ENCODE data around the gene NNMT.

NNMT gene

GRCh38 chr11:114250993-114251814 is 45.0 kb upstream of the NNMT start:
- no peak for TF ChIP-seq FOXM1 (IDR thresholded peaks at IDR 0.05; ENCODE audit: borderline replicate concordance, low read depth)
- no peak for TF ChIP-seq TAF1 (IDR thresholded peaks at IDR 0.05; ENCODE audit: low read depth)
- TF ChIP-seq ZBTB7A (IDR thresholded peaks at IDR 0.05; ENCODE audit: low read depth) = no peak
- no peak for TF ChIP-seq CREB1 (IDR thresholded peaks at IDR 0.05; ENCODE audit: low read depth)
- no peak for TF ChIP-seq CEBPB (IDR thresholded peaks at IDR 0.05)
- no peak for TF ChIP-seq REST (IDR thresholded peaks at IDR 0.05; ENCODE audit: low read depth)
- TF ChIP-seq TCF12 (IDR thresholded peaks at IDR 0.05; ENCODE audit: low read depth) = no peak
- no peak for TF ChIP-seq YY1 (IDR thresholded peaks at IDR 0.05; ENCODE audit: low read depth)
- TF ChIP-seq USF1 (IDR thresholded peaks at IDR 0.05) = no peak
- TF ChIP-seq MAX (IDR thresholded peaks at IDR 0.05) = no peak
- TF ChIP-seq EP300 (IDR thresholded peaks at IDR 0.05; ENCODE audit: borderline replicate concordance) = no peak

- TF ChIP-seq RAD21 (IDR thresholded peaks at IDR 0.05; ENCODE audit: low read depth) (no peak), REST (IDR thresholded peaks at IDR 0.05; ENCODE audit: low read depth) (no peak), NFIC (IDR thresholded peaks at IDR 0.05) (no peak), EGR1 (IDR thresholded peaks at IDR 0.05) (no peak)
Observed at GRCh38 chr11:114251815-114252337, 44.3 kb upstream of the NNMT start.

GRCh38 chr11:114252767-114253166 is 43.4 kb upstream of the NNMT start:
- TF ChIP-seq TEAD4 (IDR thresholded peaks at IDR 0.05) (no peak), TAF1 (IDR thresholded peaks at IDR 0.05; ENCODE audit: low read depth) (no peak), TCF12 (IDR thresholded peaks at IDR 0.05; ENCODE audit: low read depth) (no peak), EGR1 (IDR thresholded peaks at IDR 0.05) (no peak), FOXM1 (IDR thresholded peaks at IDR 0.05; ENCODE audit: borderline replicate concordance, low read depth) (no peak), REST (IDR thresholded peaks at IDR 0.05; ENCODE audit: low read depth) (no peak)

GRCh38 chr11:114253771-114254170 is 42.4 kb upstream of the NNMT start:
- TF ChIP-seq MAX (IDR thresholded peaks at IDR 0.05) = no peak
- no peak for TF ChIP-seq EP300 (IDR thresholded peaks at IDR 0.05; ENCODE audit: borderline replicate concordance)
- no peak for TF ChIP-seq YY1 (IDR thresholded peaks at IDR 0.05; ENCODE audit: low read depth)
- TF ChIP-seq TAF1 (IDR thresholded peaks at IDR 0.05; ENCODE audit: low read depth) = no peak
- no peak for TF ChIP-seq TCF12 (IDR thresholded peaks at IDR 0.05; ENCODE audit: low read depth)
- no peak for TF ChIP-seq TEAD4 (IDR thresholded peaks at IDR 0.05)
- no peak for TF ChIP-seq RAD21 (IDR thresholded peaks at IDR 0.05; ENCODE audit: low read depth)
- TF ChIP-seq USF1 (IDR thresholded peaks at IDR 0.05) = no peak
- no peak for TF ChIP-seq ZBTB7A (IDR thresholded peaks at IDR 0.05; ENCODE audit: low read depth)
- TF ChIP-seq CREB1 (IDR thresholded peaks at IDR 0.05; ENCODE audit: low read depth) = no peak
- no peak for TF ChIP-seq FOXM1 (IDR thresholded peaks at IDR 0.05; ENCODE audit: borderline replicate concordance, low read depth)
- no peak for TF ChIP-seq EGR1 (IDR thresholded peaks at IDR 0.05)
- TF ChIP-seq NFIC (IDR thresholded peaks at IDR 0.05) = no peak
- no peak for TF ChIP-seq REST (IDR thresholded peaks at IDR 0.05; ENCODE audit: low read depth)
- no peak for TF ChIP-seq CEBPB (IDR thresholded peaks at IDR 0.05)
